Measurements from ENCODE around the gene RACGAP1.

The RACGAP1 gene

GRCh38 chr12:49959685-49960473 lies 65.4 kb downstream of the RACGAP1 start:
- Histone ChIP-seq H2BK5ac (ENCODE audit: low read length) (no peak overlapping the region), H3K27me3 (ENCODE audit: control insufficient read depth in 3 of 3, insufficient read depth in 3 of 3, low read depth in 1 of 3, low read length in 3 of 3) (peaks cover 8 to 52% (median 14%) of the 10 kb centered on the region in 3 experiments), H3K18ac (ENCODE audit: low read length) (peak overlapping the region; percentile 72), H2AK5ac (ENCODE audit: low read depth, low read length) (no peak overlapping the region), H3K4me1 (ENCODE audit: control insufficient read depth in 2 of 2, insufficient read depth in 1 of 2, low read depth in 1 of 2, low read length in 2 of 2) (peaks cover 19 to 24% of the 10 kb centered on the region in 2 donors), H4K91ac (ENCODE audit: low read depth, low read length, poor library complexity) (no peak overlapping the region), H3K9ac (ENCODE audit: low read depth, low read length, poor library complexity) (peak overlapping the region; percentile 74), H4K8ac (ENCODE audit: low read depth, low read length) (no peak overlapping the region), H2BK15ac (ENCODE audit: low read length) (no peak overlapping the region), H2BK120ac (ENCODE audit: low read depth, low read length) (no peak overlapping the region), H3K14ac (ENCODE audit: low read length) (peak overlapping the region; percentile 10), H2AFZ (ENCODE audit: low read length) (peak overlapping the region; percentile 63), H3K27ac (replicated peaks; ENCODE audit: low read length) (no peak overlapping the region), H2BK12ac (ENCODE audit: low read length) (no peak overlapping the region), H3K4me2 (ENCODE audit: insufficient read depth, low read length, poor library complexity, severe bottlenecking) (peak overlapping the region; percentile 14), H3K9me3 (replicated peaks in 1 of 2; ENCODE audit: control insufficient read depth in 2 of 2, insufficient read depth in 1 of 2, low read depth in 1 of 2, low read length in 2 of 2) (no peaks in the 10 kb centered on the region), H3K36me3 (replicated peaks in 1 of 2; ENCODE audit: control insufficient read depth in 2 of 2, insufficient read depth in 2 of 2, low read length in 2 of 2) (no peaks in the 10 kb centered on the region), H3K23ac (ENCODE audit: low read depth, low read length, poor library complexity) (no peak overlapping the region), H3K4me3 (ENCODE audit: low read length in 2 of 2) (no peak overlapping the region), H3K79me1 (ENCODE audit: low read depth, low read length) (no peaks in the 10 kb centered on the region), H3K4ac (ENCODE audit: low read length) (no peak overlapping the region)
- peak; percentile 60 for DNase-seq (ENCODE audit: low spot score)
- no CpG with 5 or more reads among the region's 11 CpGs for WGBS, 2 donors (ENCODE audit: extremely low coverage in 2 of 2, insufficient read length in 2 of 2, insufficient replicate concordance in 1 of 2)

GRCh38 chr12:49957570-49957967 lies 67.7 kb downstream of the RACGAP1 start:
- Histone ChIP-seq H3K27ac (replicated peaks; ENCODE audit: low read length) (no peak overlapping the region), H3K27me3 (ENCODE audit: control insufficient read depth in 3 of 3, insufficient read depth in 3 of 3, low read depth in 1 of 3, low read length in 3 of 3) (peaks cover 8 to 50% (median 10%) of the 10 kb centered on the region in 3 experiments), H3K4me1 (ENCODE audit: control insufficient read depth in 2 of 2, insufficient read depth in 1 of 2, low read depth in 1 of 2, low read length in 2 of 2) (peaks cover 16 to 20% of the 10 kb centered on the region in 2 donors), H3K36me3 (replicated peaks in 1 of 2; ENCODE audit: control insufficient read depth in 2 of 2, insufficient read depth in 2 of 2, low read length in 2 of 2) (no peaks in the 10 kb centered on the region), H3K4ac (ENCODE audit: low read length) (no peak overlapping the region), H2BK12ac (ENCODE audit: low read length) (no peak overlapping the region), H3K9me3 (replicated peaks in 1 of 2; ENCODE audit: control insufficient read depth in 2 of 2, insufficient read depth in 1 of 2, low read depth in 1 of 2, low read length in 2 of 2) (no peaks in the 10 kb centered on the region), H4K91ac (ENCODE audit: low read depth, low read length, poor library complexity) (no peak overlapping the region), H3K4me3 (ENCODE audit: low read length in 2 of 2) (no peak overlapping the region), H4K8ac (ENCODE audit: low read depth, low read length) (no peak overlapping the region), H3K79me1 (ENCODE audit: low read depth, low read length) (no peaks in the 10 kb centered on the region), H3K9ac (ENCODE audit: low read depth, low read length, poor library complexity) (no peak overlapping the region), H2BK15ac (ENCODE audit: low read length) (no peak overlapping the region), H3K14ac (ENCODE audit: low read length) (no peak overlapping the region), H2AK5ac (ENCODE audit: low read depth, low read length) (no peak overlapping the region), H2BK5ac (ENCODE audit: low read length) (no peak overlapping the region), H3K4me2 (ENCODE audit: insufficient read depth, low read length, poor library complexity, severe bottlenecking) (no peak overlapping the region), H2BK120ac (ENCODE audit: low read depth, low read length) (no peak overlapping the region), H3K23ac (ENCODE audit: low read depth, low read length, poor library complexity) (no peak overlapping the region), H3K18ac (ENCODE audit: low read length) (no peak overlapping the region), H2AFZ (ENCODE audit: low read length) (no peak overlapping the region)
- DNase-seq (ENCODE audit: low spot score) = no peak

DNA sequence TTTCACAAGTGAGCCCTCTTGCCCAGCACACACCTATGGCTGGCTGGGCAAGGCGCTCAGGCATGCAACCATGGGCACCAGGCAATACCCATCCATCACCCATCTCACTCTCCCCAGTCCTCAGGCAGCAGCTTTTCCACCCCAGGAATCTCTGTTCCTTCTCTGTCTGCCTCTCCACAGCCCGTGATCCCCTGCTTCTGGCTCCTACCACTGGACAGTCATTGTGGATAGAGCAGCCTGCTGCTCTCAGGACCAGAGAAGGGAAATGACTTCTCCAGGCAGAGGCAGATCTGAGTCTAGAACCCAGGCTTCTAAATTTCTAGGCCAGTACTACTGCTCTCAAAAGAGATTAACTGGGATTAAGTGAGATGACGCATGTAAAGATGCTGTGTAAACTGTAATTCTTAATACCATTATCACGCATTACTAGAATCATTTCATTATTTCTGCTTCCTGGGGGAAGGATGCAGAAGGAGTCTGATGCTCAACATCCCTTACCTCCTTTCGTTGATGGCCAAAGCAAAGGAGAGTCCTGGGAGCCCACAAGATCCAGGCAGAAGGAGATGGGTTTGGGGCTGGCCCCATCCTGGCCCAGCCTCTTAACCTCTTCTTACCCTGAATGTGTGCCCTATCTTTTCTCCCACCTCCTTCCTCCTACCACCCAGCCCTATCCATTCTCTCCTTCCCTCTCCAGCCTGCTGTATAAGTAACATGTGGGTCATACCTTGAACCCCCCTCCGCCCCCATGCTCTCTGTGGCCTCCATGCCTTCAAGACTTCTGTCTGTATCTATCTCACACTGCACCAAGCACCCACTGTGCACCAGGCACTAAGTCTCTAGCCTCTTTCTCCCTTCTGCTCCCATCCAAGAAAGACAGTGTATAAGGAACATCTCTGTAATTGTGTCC lies 68.4 kb downstream of the RACGAP1 start:
- H3K4me2 ChIP-seq (ENCODE audit: insufficient read depth, low read length, poor library complexity, severe bottlenecking) = no peak overlapping the region
- H3K9ac ChIP-seq (ENCODE audit: low read depth, low read length, poor library complexity) = no peak overlapping the region
- H3K27ac ChIP-seq (replicated peaks; ENCODE audit: low read length) = no peak overlapping the region
- no peak overlapping the region for H2AFZ ChIP-seq (ENCODE audit: low read length)
- H4K91ac ChIP-seq (ENCODE audit: low read depth, low read length, poor library complexity) = no peak overlapping the region
- H2BK15ac ChIP-seq (ENCODE audit: low read length) = no peak overlapping the region
- no peaks in the 10 kb centered on the region for H3K79me1 ChIP-seq (ENCODE audit: low read depth, low read length)
- peaks cover 8 to 47% (median 12%) of the 10 kb centered on the region in 3 experiments for H3K27me3 ChIP-seq (ENCODE audit: control insufficient read depth in 3 of 3, insufficient read depth in 3 of 3, low read depth in 1 of 3, low read length in 3 of 3)
- no peak overlapping the region for H3K14ac ChIP-seq (ENCODE audit: low read length)
- H4K8ac ChIP-seq (ENCODE audit: low read depth, low read length) = no peak overlapping the region
- no peak overlapping the region for H3K4me3 ChIP-seq (ENCODE audit: low read length in 2 of 2)
- H3K4me1 ChIP-seq (ENCODE audit: control insufficient read depth in 2 of 2, insufficient read depth in 1 of 2, low read depth in 1 of 2, low read length in 2 of 2) = peaks cover 16 to 19% of the 10 kb centered on the region in 2 donors
- peak overlapping the region; percentile 7 for H2AK5ac ChIP-seq (ENCODE audit: low read depth, low read length)
- no peaks in the 10 kb centered on the region for H3K36me3 ChIP-seq (replicated peaks in 1 of 2; ENCODE audit: control insufficient read depth in 2 of 2, insufficient read depth in 2 of 2, low read length in 2 of 2)
- no peak overlapping the region for H3K4ac ChIP-seq (ENCODE audit: low read length)
- no peak overlapping the region for H3K23ac ChIP-seq (ENCODE audit: low read depth, low read length, poor library complexity)
- WGBS, 2 donors (ENCODE audit: extremely low coverage in 2 of 2, insufficient read length in 2 of 2, insufficient replicate concordance in 1 of 2) = no CpG with 5 or more reads among the region's 6 CpGs
- no peak overlapping the region for H3K18ac ChIP-seq (ENCODE audit: low read length)
- no peak for DNase-seq (ENCODE audit: low spot score)
- H2BK12ac ChIP-seq (ENCODE audit: low read length) = no peak overlapping the region
- no peak overlapping the region for H2BK5ac ChIP-seq (ENCODE audit: low read length)
- no peak overlapping the region for H2BK120ac ChIP-seq (ENCODE audit: low read depth, low read length)
- H3K9me3 ChIP-seq (replicated peaks in 1 of 2; ENCODE audit: control insufficient read depth in 2 of 2, insufficient read depth in 1 of 2, low read depth in 1 of 2, low read length in 2 of 2) = no peaks in the 10 kb centered on the region
